GM12878 (cell line): ENCODE results near the gene KRT86. TPM values are rescaled to one million over a fixed set of nuclear protein-coding genes. Genes with fewer than 3 reads are reported as not detected.

Source experiments
- BACH1 ChIP-seq: fragments of 450-650 bp; IDR thresholded peaks from 2 replicates; pipeline ENCODE4 v1.6.1; 2017; ENCODE audit warnings: mild to moderate bottlenecking, borderline replicate concordance
- CHD1 ChIP-seq: IDR thresholded peaks from 2 replicates; pipeline ENCODE4 v1.6.1; 2012; ENCODE audit warnings: low read depth, low read length, improper control_type of control experiment
- CUX1 ChIP-seq: IDR thresholded peaks from 2 replicates; pipeline ENCODE4 v1.6.1; 2012; ENCODE audit warnings: improper control_type of control experiment, low read depth, low read length; ENCODE audit not compliant: insufficient replicate concordance
- ESRRA ChIP-seq: IDR thresholded peaks from 2 replicates; pipeline ENCODE4 v1.6.1; 2012; ENCODE audit warnings: mild to moderate bottlenecking, low read length, improper control_type of control experiment
- IKZF2 ChIP-seq, 2 experiments: fragments of 450-650 bp; IDR thresholded peaks; 2 replicates each; pipeline ENCODE4 v1.6.1; 2017; ENCODE audit warnings: mild to moderate bottlenecking in 2 of 2, moderate library complexity in 2 of 2
- MXI1 ChIP-seq: fragments of 150-350 bp; IDR thresholded peaks from 2 replicates; pipeline ENCODE4 v1.6.1; 2011; ENCODE audit warnings: low read depth, mild to moderate bottlenecking, inconsistent platforms, low read length, improper control_type of control experiment
- NFYA ChIP-seq: IDR thresholded peaks from 2 replicates; pipeline ENCODE4 v1.6.1; 2011; ENCODE audit warnings: low read depth, mild to moderate bottlenecking, low read length, improper control_type of control experiment, borderline replicate concordance
- NRF1 ChIP-seq: conservative IDR thresholded peaks from 2 replicates; pipeline ENCODE4 v1.6.1; 2011; ENCODE audit warnings: mild to moderate bottlenecking, low read depth, low read length, improper control_type of control experiment
- PBX3 ChIP-seq: IDR thresholded peaks from 2 replicates; pipeline ENCODE4 v1.6.1; 2011; ENCODE audit warnings: mild to moderate bottlenecking, low read depth, low read length, moderate library complexity; ENCODE audit not compliant: insufficient replicate concordance
- SIN3A ChIP-seq: IDR thresholded peaks from 2 replicates; pipeline ENCODE4 v1.6.1; 2012; ENCODE audit warnings: low read depth, low read length, improper control_type of control experiment
- SKIL ChIP-seq: fragments of 450-650 bp; IDR thresholded peaks from 2 replicates; pipeline ENCODE4 v1.6.1; 2017; ENCODE audit warnings: mild to moderate bottlenecking, low read depth, inconsistent platforms; ENCODE audit not compliant: poor library complexity, severe bottlenecking
- polyA plus RNA-seq, 11 experiments: library from polyadenylated mRNA; depleted of rRNA in 4 of 11; unstranded in 6 of 11; stranded (reverse) in 5 of 11; fragments of >200 nt; fragmentation: Nextera tagmentation in 4 of 11; fragmentation: Illumina TruSeq in 1 of 11; extraction: Ambion mirVana in 4 of 11; extraction: Trizol in 1 of 11; gene quantifications; 1 replicate in 1 of 11; 2 replicates in 10 of 11; pipeline versions ENCODE4 v1.2.1 to v1.2.3, GENCODE V29; 2011 to 2016; ENCODE audit warnings: inconsistent platforms in 2 of 11, missing spikeins in 2 of 11, low read depth in 1 of 11
- total RNA-seq, 4 experiments: library from RNA; depleted of rRNA in 3 of 4; stranded (reverse); fragments of >200 nt in 3 of 4; fragmentation: Illumina TruSeq in 1 of 4; extraction: Trizol in 1 of 4; gene quantifications; 2 replicates each; pipeline versions ENCODE4 v1.2.1 to v1.2.3, GENCODE V29; 2013 to 2021

The KRT86 gene
- total and polyA plus RNA-seq, 10 of the 15 experiments (the other 5 are each of a cell fraction or from before 2014, with no cell fraction given): 0.11 to 0.54 (median 0.18) TPM; not detected in 4

GRCh38 chr12:52311285-52311648, 36.8 kb downstream of the KRT86 start (continued):
- TF ChIP-seq PBX3 (no peak), BACH1 (no peak), MXI1 (no peak), CUX1 (no peak), SKIL (no peak), IKZF2 (IDR thresholded peaks at IDR 0.05) (no peak), CHD1 (no peak), ESRRA (no peak), NFYA (no peak), NRF1 (no peak), SIN3A (no peak)
